ENCODE measurements around the gene ZYX. TPM values are rescaled to one million over a fixed set of nuclear protein-coding genes. Genes with fewer than 3 reads are reported as not detected.

ZYX gene
- total and polyA plus RNA-seq, 9 of the 15 experiments (the other 6 are each of a cell fraction or from before 2014, with no cell fraction given), result 1.8 to 130 (median 15.7) TPM

- TF ChIP-seq, protein P1, sequence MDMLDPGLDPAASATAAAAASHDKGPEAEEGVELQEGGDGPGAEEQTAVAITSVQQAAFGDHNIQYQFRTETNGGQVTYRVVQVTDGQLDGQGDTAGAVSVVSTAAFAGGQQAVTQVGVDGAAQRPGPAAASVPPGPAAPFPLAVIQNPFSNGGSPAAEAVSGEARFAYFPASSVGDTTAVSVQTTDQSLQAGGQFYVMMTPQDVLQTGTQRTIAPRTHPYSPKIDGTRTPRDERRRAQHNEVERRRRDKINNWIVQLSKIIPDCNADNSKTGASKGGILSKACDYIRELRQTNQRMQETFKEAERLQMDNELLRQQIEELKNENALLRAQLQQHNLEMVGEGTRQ (CRISPR knock-in tag; IDR thresholded peaks at IDR 0.05), result no peak
- no peak for TF ChIP-seq CBFA2T3 (IDR thresholded peaks at IDR 0.05)
- TF ChIP-seq ZNF445 (CRISPR knock-in tag; IDR thresholded peaks at IDR 0.05; ENCODE audit: low read depth), result no peak
- TF ChIP-seq CBX3 (IDR thresholded peaks at IDR 0.05; ENCODE audit: borderline replicate concordance in 1 of 2, low read length in 2 of 2), result no peak
- TF ChIP-seq, protein P2, sequence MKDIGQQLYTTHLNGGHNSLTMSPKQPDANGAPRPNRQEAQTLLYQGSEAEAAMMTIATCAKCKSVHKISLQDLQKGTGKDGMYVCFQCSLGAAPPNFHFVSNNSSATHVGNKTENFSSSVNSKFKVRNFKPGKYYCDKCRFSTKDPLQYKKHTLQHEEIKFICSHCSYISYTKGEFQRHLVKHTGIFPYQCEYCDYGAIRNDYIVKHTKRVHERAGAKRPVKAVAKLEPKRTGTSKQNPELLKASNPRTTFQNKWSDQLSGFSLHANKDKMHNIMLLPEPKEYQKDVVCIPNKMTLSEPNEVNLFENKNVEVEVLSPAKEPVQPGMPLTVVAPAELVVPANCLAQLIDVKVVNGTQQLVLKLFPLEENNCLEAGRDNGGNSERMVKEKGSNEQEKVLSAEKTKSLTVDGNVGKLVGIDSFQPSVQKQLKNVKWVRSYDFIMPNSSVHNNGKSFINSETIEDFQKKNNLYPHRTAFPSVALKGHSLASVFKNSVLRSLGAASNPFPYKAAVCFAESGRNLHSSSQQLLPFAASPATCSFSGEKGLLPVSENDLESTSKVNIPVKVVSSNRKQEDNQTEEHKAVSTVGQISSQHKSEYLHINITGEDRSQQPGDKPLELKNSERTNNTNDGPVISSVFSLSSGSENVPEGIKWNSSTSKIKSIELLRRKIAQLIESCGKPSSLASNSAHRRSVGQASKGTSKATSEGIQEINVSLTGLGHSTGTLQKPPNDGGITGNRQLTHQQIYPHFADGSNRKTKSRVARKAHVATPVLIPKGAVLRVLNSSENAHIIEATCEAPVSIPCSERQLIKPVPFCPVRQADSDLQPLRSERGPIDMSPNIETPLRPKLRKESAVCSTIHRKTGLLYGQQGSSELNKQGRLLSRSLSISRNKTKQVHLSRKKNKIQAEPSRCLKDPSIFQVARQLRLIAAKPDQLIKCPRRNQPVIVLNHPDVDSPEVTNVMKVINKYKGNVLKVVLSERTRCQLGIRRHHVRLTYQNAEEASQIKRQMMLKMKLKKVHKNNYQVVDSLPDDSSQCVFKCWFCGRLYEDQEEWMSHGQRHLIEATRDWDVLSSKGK (CRISPR knock-in tag; IDR thresholded peaks at IDR 0.05), result no peak
- no peak for TF ChIP-seq SMARCA4 (IDR thresholded peaks at IDR 0.05)
- TF ChIP-seq CBX1 (IDR thresholded peaks at IDR 0.05; ENCODE audit: low read depth), result 0 out of 2 replicates have a peak, but pooled peaks have one; percentile 5
- no peak for TF ChIP-seq ZNF830 (CRISPR knock-in tag; IDR thresholded peaks at IDR 0.05)
- TF ChIP-seq ILK (tag; IDR thresholded peaks at IDR 0.05; ENCODE audit: borderline replicate concordance, low read depth), result no peak
- no peak for TF ChIP-seq ZNF174 (CRISPR knock-in tag; IDR thresholded peaks at IDR 0.05)
- TF ChIP-seq FOXJ3 (CRISPR knock-in tag; IDR thresholded peaks at IDR 0.05), result no peak
- 0 out of 2 replicates have a peak, but pooled peaks have one; percentile 32 for TF ChIP-seq ZNF224 (CRISPR knock-in tag; IDR thresholded peaks at IDR 0.05)
- no peak for TF ChIP-seq ZNF143 (CRISPR knock-in tag; IDR thresholded peaks at IDR 0.05)
- TF ChIP-seq, protein P3, sequence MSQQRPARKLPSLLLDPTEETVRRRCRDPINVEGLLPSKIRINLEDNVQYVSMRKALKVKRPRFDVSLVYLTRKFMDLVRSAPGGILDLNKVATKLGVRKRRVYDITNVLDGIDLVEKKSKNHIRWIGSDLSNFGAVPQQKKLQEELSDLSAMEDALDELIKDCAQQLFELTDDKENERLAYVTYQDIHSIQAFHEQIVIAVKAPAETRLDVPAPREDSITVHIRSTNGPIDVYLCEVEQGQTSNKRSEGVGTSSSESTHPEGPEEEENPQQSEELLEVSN (IDR thresholded peaks at IDR 0.05; ENCODE audit: borderline replicate concordance in 1 of 2, extremely low read depth in 1 of 2, insufficient read depth in 1 of 2, insufficient read length in 1 of 2, low read depth in 1 of 2, low read length in 1 of 2, poor library complexity in 1 of 2, severe bottlenecking in 1 of 2), result no peak
- TF ChIP-seq POLR2A (conservative IDR thresholded peaks at IDR 0.05), result 0 out of 2 replicates have a peak, but pooled peaks have one; percentile 25
- no peak for TF ChIP-seq MYNN (IDR thresholded peaks at IDR 0.05)
- TF ChIP-seq MYNN (CRISPR knock-in tag; IDR thresholded peaks at IDR 0.05), result no peak
- TF ChIP-seq GABPB2 (CRISPR knock-in tag; conservative IDR thresholded peaks at IDR 0.05), result no peak
- TF ChIP-seq KDM5B (IDR thresholded peaks at IDR 0.05; ENCODE audit: insufficient replicate concordance, low read depth, low read length), result peak; percentile 26
- no peak for TF ChIP-seq BCL6 (CRISPR knock-in tag; IDR thresholded peaks at IDR 0.05)
- TF ChIP-seq, protein P4, sequence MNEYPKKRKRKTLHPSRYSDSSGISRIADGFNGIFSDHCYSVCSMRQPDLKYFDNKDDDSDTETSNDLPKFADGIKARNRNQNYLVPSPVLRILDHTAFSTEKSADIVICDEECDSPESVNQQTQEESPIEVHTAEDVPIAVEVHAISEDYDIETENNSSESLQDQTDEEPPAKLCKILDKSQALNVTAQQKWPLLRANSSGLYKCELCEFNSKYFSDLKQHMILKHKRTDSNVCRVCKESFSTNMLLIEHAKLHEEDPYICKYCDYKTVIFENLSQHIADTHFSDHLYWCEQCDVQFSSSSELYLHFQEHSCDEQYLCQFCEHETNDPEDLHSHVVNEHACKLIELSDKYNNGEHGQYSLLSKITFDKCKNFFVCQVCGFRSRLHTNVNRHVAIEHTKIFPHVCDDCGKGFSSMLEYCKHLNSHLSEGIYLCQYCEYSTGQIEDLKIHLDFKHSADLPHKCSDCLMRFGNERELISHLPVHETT (CRISPR knock-in tag; conservative IDR thresholded peaks at IDR 0.05 in 1 of 2, IDR thresholded peaks at IDR 0.05 in 1 of 2), result no peak
- TF ChIP-seq ZNF263 (CRISPR knock-in tag; IDR thresholded peaks at IDR 0.05; ENCODE audit: borderline replicate concordance), result peak; percentile 74; the same call in 1 of the 2 replicates
These were observed 12.3 kb downstream of the ZYX start (continued) for GRCh38 chr7:143393267-143394041.

Measured in K562 (cell line).